ENCODE data around the gene GPX3. TPM values are rescaled to one million over a fixed set of nuclear protein-coding genes. Genes with fewer than 3 reads are reported as not detected.
A peak's percentile ranks its signal among the peaks of the same experiment; 100 is the strongest.

GPX3 gene
- total RNA-seq (2014; rRNA removed; shearing (Covaris generic)) (48.4 and 48.9 TPM in 2 replicates), polyA plus RNA-seq (2016; fragmentation: Nextera tagmentation; extraction: Ambion mirVana) (27.6 and 28.0 TPM in 2 replicates)
- long read RNA-seq, transcript GPX3-201 (5 exons, 1,636 nt), result major isoform, 31 of 32 reads
- long read RNA-seq, partial matches to known transcripts, result 0 of 32 reads
- long read RNA-seq, other reads (novel, unspliced or antisense), result 0 of 32 reads

GRCh38 chr5:151020304-151021110 is at the start of gene GPX3:
Gene GPX3, plus strand, starts transcription at chr5:151020591. Its CDS starts 64 bp downstream, at chr5:151020655.
- Mint-ChIP-seq H3K27me3 (ENCODE audit: insufficient read depth, low read depth, poor library complexity) (peaks cover 14% of the 10 kb centered on the region), H3K36me3 (ENCODE audit: low read depth) (no peaks in the 10 kb centered on the region), H3K4me1 (no peaks in the 10 kb centered on the region; the same call in 1 of the 3 replicates), H3K9me3 (no peaks in the 10 kb centered on the region), H3K4me3 (peak within 1 kb of the TSS; percentile 82), H3K27ac (no peak within 1 kb of the TSS)
- Histone ChIP-seq H3K4me1 (ENCODE audit: insufficient read depth) (peaks cover 4% of the 10 kb centered on the region; the same call in 1 of the 2 replicates), H3F3A (replicated peaks; ENCODE audit: low read depth) (no peaks in the 10 kb centered on the region), H3K4me3 (peak within 1 kb of the TSS; percentile 86), H3K27ac (ENCODE audit: low read depth) (no peak within 1 kb of the TSS), H3K36me3 (ENCODE audit: insufficient read depth) (no peaks in the 10 kb centered on the region), H3K9me2 (ENCODE audit: insufficient read depth) (no peaks in the 10 kb centered on the region), H3K4me2 (peak within 1 kb of the TSS; percentile 94), H3K27me3 (ENCODE audit: insufficient read depth) (peaks cover 15% of the 10 kb centered on the region; the same call in 1 of the 2 replicates), H3K79me2 (replicated peaks; ENCODE audit: insufficient read depth) (no peaks in the 10 kb centered on the region), H4K20me1 (replicated peaks; ENCODE audit: insufficient read depth) (peaks cover 3% of the 10 kb centered on the region; the same call in 1 of the 2 replicates), H2AFZ (peak within 1 kb of the TSS; percentile 100)
- TF ChIP-seq EZH2phosphoT487 (IDR thresholded peaks at IDR 0.05; ENCODE audit: unreplicated experiment) (no peak), POLR2AphosphoS5 (IDR thresholded peaks at IDR 0.05; ENCODE audit: low read depth) (peak; percentile 95)
- DNase-seq (ENCODE audit: low spot score), result peak; percentile 94
- ATAC-seq, result peak; percentile 97

DNA sequence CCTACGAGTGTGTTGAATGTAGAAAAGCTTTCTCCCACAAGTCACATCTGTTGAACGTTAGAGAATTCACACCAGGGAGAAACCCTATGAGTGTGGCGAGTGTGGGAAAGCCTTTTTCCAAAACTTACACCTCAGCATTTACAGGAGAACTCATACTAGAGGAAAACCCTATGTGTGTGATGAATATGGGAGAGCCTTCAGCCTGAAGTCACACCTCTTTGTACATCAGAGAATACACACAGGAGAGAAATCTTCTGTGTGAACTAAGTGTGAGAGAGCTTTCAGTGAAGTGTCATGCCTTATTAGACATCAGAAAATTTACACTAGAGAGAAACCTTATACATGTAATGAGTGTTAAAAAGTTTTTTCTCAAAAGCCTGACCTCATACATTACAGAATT is 41.8 kb upstream of the GPX3 start:
- no peak overlapping the region for H3K27ac Mint-ChIP-seq
- no peaks in the 10 kb centered on the region for H3K9me2 ChIP-seq (ENCODE audit: insufficient read depth)
- no peaks in the 10 kb centered on the region for H3F3A ChIP-seq (replicated peaks; ENCODE audit: low read depth)
- H3K9me3 Mint-ChIP-seq, result peaks cover 48% of the 10 kb centered on the region
- DNase-seq (ENCODE audit: low spot score), result no peak
- peaks cover 5% of the 10 kb centered on the region; the same call in 1 of the 3 replicates for H3K36me3 Mint-ChIP-seq (ENCODE audit: low read depth)
- no peaks in the 10 kb centered on the region for H3K79me2 ChIP-seq (replicated peaks; ENCODE audit: insufficient read depth)
- H3K4me3 Mint-ChIP-seq, result no peak overlapping the region
- H3K4me1 ChIP-seq (ENCODE audit: insufficient read depth), result no peaks in the 10 kb centered on the region
- H4K20me1 ChIP-seq (replicated peaks; ENCODE audit: insufficient read depth), result no peaks in the 10 kb centered on the region
- no peak overlapping the region for H3K27ac ChIP-seq (ENCODE audit: low read depth)
- H3K27me3 ChIP-seq (ENCODE audit: insufficient read depth), result no peaks in the 10 kb centered on the region
- H3K4me3 ChIP-seq, result no peak overlapping the region
- H3K36me3 ChIP-seq (ENCODE audit: insufficient read depth), result no peaks in the 10 kb centered on the region
- no peak for ATAC-seq
- no peaks in the 10 kb centered on the region for H3K4me1 Mint-ChIP-seq
- no peak overlapping the region for H2AFZ ChIP-seq
- H3K27me3 Mint-ChIP-seq (ENCODE audit: insufficient read depth, low read depth, poor library complexity), result peaks cover 5% of the 10 kb centered on the region
- no peak overlapping the region for H3K4me2 ChIP-seq
- TF ChIP-seq ZNF114 (CRISPR knock-in tag; IDR thresholded peaks at IDR 0.05) (no peak), EZH2 (IDR thresholded peaks at IDR 0.05; ENCODE audit: low read depth, unreplicated experiment) (no peak), POLR2AphosphoS5 (IDR thresholded peaks at IDR 0.05; ENCODE audit: low read depth) (no peak), JUNB (IDR thresholded peaks at IDR 0.05; ENCODE audit: unreplicated experiment) (no peak), ETS1 (IDR thresholded peaks at IDR 0.05) (no peak), CREB1 (CRISPR knock-in tag; IDR thresholded peaks at IDR 0.05; ENCODE audit: low read depth) (no peak), ZNF462 (CRISPR knock-in tag; IDR thresholded peaks at IDR 0.05) (no peak)
- TF ChIP-seq, protein P1, sequence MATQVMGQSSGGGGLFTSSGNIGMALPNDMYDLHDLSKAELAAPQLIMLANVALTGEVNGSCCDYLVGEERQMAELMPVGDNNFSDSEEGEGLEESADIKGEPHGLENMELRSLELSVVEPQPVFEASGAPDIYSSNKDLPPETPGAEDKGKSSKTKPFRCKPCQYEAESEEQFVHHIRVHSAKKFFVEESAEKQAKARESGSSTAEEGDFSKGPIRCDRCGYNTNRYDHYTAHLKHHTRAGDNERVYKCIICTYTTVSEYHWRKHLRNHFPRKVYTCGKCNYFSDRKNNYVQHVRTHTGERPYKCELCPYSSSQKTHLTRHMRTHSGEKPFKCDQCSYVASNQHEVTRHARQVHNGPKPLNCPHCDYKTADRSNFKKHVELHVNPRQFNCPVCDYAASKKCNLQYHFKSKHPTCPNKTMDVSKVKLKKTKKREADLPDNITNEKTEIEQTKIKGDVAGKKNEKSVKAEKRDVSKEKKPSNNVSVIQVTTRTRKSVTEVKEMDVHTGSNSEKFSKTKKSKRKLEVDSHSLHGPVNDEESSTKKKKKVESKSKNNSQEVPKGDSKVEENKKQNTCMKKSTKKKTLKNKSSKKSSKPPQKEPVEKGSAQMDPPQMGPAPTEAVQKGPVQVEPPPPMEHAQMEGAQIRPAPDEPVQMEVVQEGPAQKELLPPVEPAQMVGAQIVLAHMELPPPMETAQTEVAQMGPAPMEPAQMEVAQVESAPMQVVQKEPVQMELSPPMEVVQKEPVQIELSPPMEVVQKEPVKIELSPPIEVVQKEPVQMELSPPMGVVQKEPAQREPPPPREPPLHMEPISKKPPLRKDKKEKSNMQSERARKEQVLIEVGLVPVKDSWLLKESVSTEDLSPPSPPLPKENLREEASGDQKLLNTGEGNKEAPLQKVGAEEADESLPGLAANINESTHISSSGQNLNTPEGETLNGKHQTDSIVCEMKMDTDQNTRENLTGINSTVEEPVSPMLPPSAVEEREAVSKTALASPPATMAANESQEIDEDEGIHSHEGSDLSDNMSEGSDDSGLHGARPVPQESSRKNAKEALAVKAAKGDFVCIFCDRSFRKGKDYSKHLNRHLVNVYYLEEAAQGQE (IDR thresholded peaks at IDR 0.05; ENCODE audit: unreplicated experiment), result no peak
